ENCODE results near the gene MAP4K3.

- TF ChIP-seq POLR2A (IDR thresholded peaks at IDR 0.05) (no peak), CTCF (IDR thresholded peaks at IDR 0.05) (no peak)
Measured at GRCh38 chr2:39301352-39301751, 135.7 kb downstream of the MAP4K3 start.

Measured in vagina (tissue), 2 donors.